GM12891 (cell line): ENCODE measurements around the gene ATP8A2.

Source experiments
- DNase-seq: peaks from one replicate; pipeline ENCODE4 v3.0.0; 2011; ENCODE audit warnings: low spot score; ENCODE audit not compliant: insufficient read length
- FAIRE-seq: peaks from 2 replicates; lab custom pipeline; 2011; peaks lifted over from hg19 to GRCh38; lab: Jason Lieb, UNC
- PAX5 ChIP-seq: IDR thresholded peaks from 2 replicates; pipeline ENCODE4 v1.6.1; 2011; ENCODE audit warnings: low read length, moderate library complexity, mild to moderate bottlenecking; ENCODE audit not compliant: insufficient read depth, severe bottlenecking
- POLR2A ChIP-seq: IDR thresholded peaks from 2 replicates; pipeline ENCODE4 v1.6.1; 2011; ENCODE audit warnings: low read depth, low read length, control low read depth
- POLR2AphosphoS5 ChIP-seq: IDR thresholded peaks from 2 replicates; pipeline ENCODE4 v1.6.1; 2011; ENCODE audit warnings: low read depth, low read length, control low read depth
- POU2F2 ChIP-seq: IDR thresholded peaks from 2 replicates; pipeline ENCODE4 v1.6.1; 2011; ENCODE audit warnings: low read depth, mild to moderate bottlenecking, control low read depth, low read length, moderate library complexity
- SPI1 ChIP-seq: IDR thresholded peaks from 2 replicates; pipeline ENCODE4 v1.6.1; 2011; ENCODE audit warnings: low read depth, low read length, control low read depth
- TAF1 ChIP-seq: IDR thresholded peaks from 2 replicates; pipeline ENCODE4 v1.6.1; 2011; ENCODE audit warnings: low read depth, low read length, control low read depth

The ATP8A2 gene

GRCh38 chr13:25920931-25921330, 549.2 kb downstream of the ATP8A2 start:
- no peak for FAIRE-seq
- DNase-seq: no peak
- TF ChIP-seq TAF1: no peak
- no peak for TF ChIP-seq POLR2AphosphoS5
- no peak for TF ChIP-seq PAX5
- no peak for TF ChIP-seq POU2F2
- no peak for TF ChIP-seq SPI1
- TF ChIP-seq POLR2A: no peak

- FAIRE-seq: no peak
- no peak for DNase-seq
Measured at GRCh38 chr13:25922376-25922775, 550.6 kb downstream of the ATP8A2 start.

GRCh38 chr13:25923217-25924085, 551.7 kb downstream of the ATP8A2 start:
- TF ChIP-seq POLR2A (no peak), PAX5 (no peak), POLR2AphosphoS5 (no peak), POU2F2 (no peak), SPI1 (no peak), TAF1 (no peak)
- DNase-seq (no peak), FAIRE-seq (no peak)

More at GRCh38 chr13:25922376-25922775, 550.6 kb downstream of the ATP8A2 start:
- TF ChIP-seq TAF1 (no peak), PAX5 (no peak), POLR2A (no peak), POU2F2 (no peak), SPI1 (no peak), POLR2AphosphoS5 (no peak)

GRCh38 chr13:25927363-25927762, 555.6 kb downstream of the ATP8A2 start:
- FAIRE-seq (no peak), DNase-seq (no peak)
- no peak for TF ChIP-seq POLR2AphosphoS5
- TF ChIP-seq PAX5: no peak
- no peak for TF ChIP-seq SPI1

GRCh38 chr13:25927932-25928331, 556.2 kb downstream of the ATP8A2 start:
- TF ChIP-seq PAX5 (no peak), POU2F2 (no peak), POLR2A (no peak), POLR2AphosphoS5 (no peak)
- DNase-seq: no peak
- FAIRE-seq: no peak

GRCh38 chr13:25928941-25929505, 557.2 kb downstream of the ATP8A2 start:
- FAIRE-seq (no peak), DNase-seq (no peak)
- TF ChIP-seq POLR2A (no peak), PAX5 (no peak), TAF1 (no peak), POU2F2 (no peak), POLR2AphosphoS5 (no peak), SPI1 (no peak)

- TF ChIP-seq POU2F2 (no peak), SPI1 (no peak), POLR2A (no peak), TAF1 (no peak), PAX5 (no peak), POLR2AphosphoS5 (no peak)
- FAIRE-seq (no peak), DNase-seq (no peak)
Measured at GRCh38 chr13:25929816-25930215, 558.0 kb downstream of the ATP8A2 start.

- FAIRE-seq: no peak
- TF ChIP-seq POLR2A: no peak
- no peak for TF ChIP-seq POLR2AphosphoS5
- no peak for TF ChIP-seq SPI1
- no peak for TF ChIP-seq TAF1
- no peak for TF ChIP-seq POU2F2
- no peak for TF ChIP-seq PAX5
- DNase-seq: no peak
Measured at GRCh38 chr13:25930653-25931052, 558.9 kb downstream of the ATP8A2 start.

- no peak for DNase-seq
- TF ChIP-seq POLR2A (no peak), POLR2AphosphoS5 (no peak), SPI1 (no peak), TAF1 (no peak), POU2F2 (no peak), PAX5 (no peak)
- FAIRE-seq: no peak
Measured at GRCh38 chr13:25932365-25932764, 560.6 kb downstream of the ATP8A2 start.

- DNase-seq (no peak), FAIRE-seq (no peak)
- TF ChIP-seq TAF1 (no peak), POLR2AphosphoS5 (no peak), PAX5 (no peak), POU2F2 (no peak), SPI1 (no peak), POLR2A (no peak)
Measured at GRCh38 chr13:25933520-25933919, 561.7 kb downstream of the ATP8A2 start.
